Activated T-cell treated with anti-CD3 and anti-CD28 coated beads, Interleukin-2, amount 50 U/mL, for 4 hours (primary cell): ENCODE results near the gene IGHMBP2. TPM values are rescaled to one million over a fixed set of nuclear protein-coding genes. Genes with fewer than 3 reads are reported as not detected.
"Not testable (repeated sequence)": the region's sequence is repeated elsewhere in the genome, so short reads cannot be mapped to it uniquely, and the experiment has no call there.

ENCODE experiments used
- ATAC-seq, 2 donors: fragments of 200-7000 bp; cut with Tn5 transposase; one replicate each; pipeline ENCODE4 v1.10.0; 2021
- DNase-seq: peaks from one replicate; pipeline ENCODE4 v3.0.0-alpha.2; 2020
- H3K27me3 Mint-ChIP-seq: one replicate; pipeline ENCODE4 v1.8.0; 2021; ENCODE audit warnings: low read depth, mixed read lengths
- H3K36me3 Mint-ChIP-seq: one replicate; pipeline ENCODE4 v1.8.0; 2022; ENCODE audit warnings: mixed read lengths; ENCODE audit not compliant: insufficient read depth
- H3K4me1 Mint-ChIP-seq: one replicate; pipeline ENCODE4 v1.8.0; 2021; ENCODE audit warnings: low read depth, mixed read lengths
- H3K4me3 Mint-ChIP-seq: one replicate; pipeline ENCODE4 v1.8.0; 2021; ENCODE audit warnings: mild to moderate bottlenecking, moderate library complexity, mixed read lengths
- H3K9me3 Mint-ChIP-seq: one replicate; pipeline ENCODE4 v1.8.0; 2021; ENCODE audit warnings: mixed read lengths
- total RNA-seq, 3 donors: library from RNA; stranded (reverse); gene quantifications; one replicate each; pipeline ENCODE4 v1.2.1, GENCODE V29; 2021

Gene IGHMBP2
- total RNA-seq, 3 donors from 2014 or later = 26.6 to 34.0 (median 29.6) TPM

DNA sequence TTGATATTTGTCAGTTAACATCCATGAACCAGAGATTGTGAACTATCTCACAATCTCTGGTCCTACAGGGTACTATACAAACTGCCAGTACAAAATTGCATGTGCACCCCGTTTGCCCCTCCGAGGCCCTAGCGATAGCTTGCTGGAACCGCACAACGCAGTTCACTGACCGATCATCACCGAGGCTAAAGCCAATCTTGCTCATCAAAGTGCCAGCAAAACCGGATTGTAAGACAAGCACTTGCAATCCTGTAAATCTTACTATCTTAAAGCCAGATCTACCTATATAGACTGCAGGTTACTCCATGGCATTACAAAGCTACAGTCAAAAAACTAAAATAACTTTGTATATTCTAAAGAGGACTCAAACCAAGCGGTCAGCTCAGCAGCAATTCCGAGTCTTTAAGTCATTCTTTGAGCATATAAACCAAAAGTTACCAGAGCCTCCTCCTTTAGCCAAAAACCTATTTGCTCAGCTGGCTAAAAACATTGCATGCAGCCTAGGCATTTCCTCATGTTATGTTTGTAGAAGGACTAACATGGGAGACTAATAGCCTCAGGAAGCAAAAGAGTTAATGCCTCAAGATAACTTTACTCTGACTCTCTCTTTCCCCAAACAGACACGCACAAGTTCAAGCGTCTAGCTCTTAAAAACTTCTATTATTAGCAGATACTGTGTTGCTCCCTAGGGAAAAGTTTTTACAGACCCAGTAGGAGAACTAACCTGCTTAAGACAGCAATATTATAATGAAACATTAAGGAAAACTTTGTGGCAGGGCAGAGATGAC, 31.3 kb upstream of the IGHMBP2 start:
- no peaks in the 10 kb centered on the region for H3K9me3 Mint-ChIP-seq
- no peak overlapping the region for H3K4me3 Mint-ChIP-seq
- peaks cover 10% of the 10 kb centered on the region for H3K4me1 Mint-ChIP-seq

DNA sequence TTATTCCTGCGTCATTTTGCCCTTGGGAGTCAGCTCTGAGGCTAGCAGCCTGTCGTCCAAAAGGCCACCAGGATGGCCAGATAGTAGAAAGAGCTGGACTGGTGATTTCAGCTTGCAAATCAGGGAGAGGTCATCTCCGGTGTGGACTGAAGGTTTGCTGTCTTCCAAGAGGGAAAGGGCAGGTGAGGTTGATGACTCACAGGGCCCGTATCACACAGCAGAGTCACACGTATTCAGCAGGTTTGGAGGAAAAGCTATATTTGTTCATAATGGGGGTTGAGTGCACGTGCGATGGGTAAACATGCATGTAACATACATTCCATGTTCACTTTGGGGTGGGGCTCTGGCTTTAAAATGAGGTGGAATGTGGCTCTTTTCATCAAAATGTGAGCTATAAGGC, 25.7 kb upstream of the IGHMBP2 start:
- no peak for ATAC-seq
- Mint-ChIP-seq H3K36me3 (peaks cover 2% of the 10 kb centered on the region), H3K4me3 (no peak overlapping the region), H3K27me3 (no peaks in the 10 kb centered on the region), H3K9me3 (no peaks in the 10 kb centered on the region), H3K4me1 (no peaks in the 10 kb centered on the region)
- DNase-seq = no peak

More for the DNA sequence above, 31.3 kb upstream of the IGHMBP2 start:
- H3K36me3 Mint-ChIP-seq = peaks cover 5% of the 10 kb centered on the region
- DNase-seq = no peak
- ATAC-seq = no peak
- H3K27me3 Mint-ChIP-seq = peaks cover 24% of the 10 kb centered on the region

DNA sequence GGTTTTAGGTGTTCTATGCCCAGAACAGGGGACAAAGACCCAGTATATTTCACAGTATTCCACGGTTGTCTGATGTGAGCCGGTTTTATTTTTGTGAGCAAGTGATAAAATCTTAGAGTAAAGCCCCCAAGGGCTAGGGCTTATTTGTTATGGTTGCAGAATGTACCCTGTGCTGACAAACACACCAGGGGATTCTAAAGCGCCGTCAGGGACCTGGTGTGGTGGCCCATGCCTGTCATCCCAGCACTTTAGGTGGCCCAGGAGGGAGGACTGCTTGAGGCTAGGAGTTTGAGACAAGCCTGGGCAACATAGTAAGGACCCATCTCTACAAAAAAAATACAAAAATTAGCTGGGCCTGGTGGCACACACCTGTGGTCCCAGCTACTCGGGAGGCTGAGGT, 22.8 kb upstream of the IGHMBP2 start:
- Mint-ChIP-seq H3K9me3 (no peaks in the 10 kb centered on the region), H3K4me3 (no peak overlapping the region)

DNA sequence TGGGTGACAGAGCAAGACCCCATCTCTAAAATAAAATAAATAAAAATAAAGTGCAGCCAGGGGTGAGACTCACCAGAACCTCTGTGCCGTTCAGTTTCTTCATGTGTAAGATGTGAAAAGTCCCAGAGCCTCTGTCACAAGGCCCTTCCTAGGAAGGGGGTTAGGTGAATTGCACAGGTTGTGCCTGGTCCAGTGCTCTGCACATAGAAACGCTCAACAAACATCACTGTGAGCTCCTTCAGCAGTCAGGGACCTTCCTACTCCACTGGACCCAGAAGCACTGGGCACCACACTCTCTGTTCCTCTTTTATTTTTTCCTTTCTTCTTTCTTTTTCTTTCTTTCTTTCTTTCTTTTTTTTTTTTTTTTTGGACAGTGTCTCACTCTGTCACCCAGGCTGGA, 22.4 kb upstream of the IGHMBP2 start:
- H3K4me3 Mint-ChIP-seq = no peak overlapping the region
- no peak for ATAC-seq
- peaks cover 4% of the 10 kb centered on the region for H3K36me3 Mint-ChIP-seq
- DNase-seq = no peak
- H3K9me3 Mint-ChIP-seq = no peaks in the 10 kb centered on the region
- H3K4me1 Mint-ChIP-seq = no peaks in the 10 kb centered on the region
- no peaks in the 10 kb centered on the region for H3K27me3 Mint-ChIP-seq

More for the DNA sequence above, 22.8 kb upstream of the IGHMBP2 start:
- no peaks in the 10 kb centered on the region for H3K27me3 Mint-ChIP-seq
- no peaks in the 10 kb centered on the region for H3K4me1 Mint-ChIP-seq
- H3K36me3 Mint-ChIP-seq = peaks cover 4% of the 10 kb centered on the region
- DNase-seq (no peak), ATAC-seq (no peak)

DNA sequence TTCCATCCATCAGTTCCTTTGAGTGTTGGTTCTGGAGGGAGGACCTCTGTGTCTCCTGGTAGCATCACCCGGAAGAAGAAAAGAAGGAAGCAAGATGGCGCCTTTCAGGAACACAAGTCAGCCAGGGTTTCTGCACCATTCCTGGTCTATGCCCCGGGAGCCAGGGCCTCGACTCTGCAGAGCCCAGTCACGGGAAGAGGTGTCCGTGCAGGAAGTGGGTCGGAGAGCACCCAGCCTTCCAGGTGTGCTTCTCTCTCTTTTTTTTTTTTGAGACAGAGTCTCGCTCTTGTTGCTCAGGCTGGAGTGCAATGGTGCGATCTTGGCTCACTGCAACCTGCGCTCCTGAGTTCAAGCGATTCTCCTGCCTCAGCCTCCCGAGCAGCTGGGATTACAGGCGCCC, 21.3 kb upstream of the IGHMBP2 start:
- Mint-ChIP-seq H3K4me1 (no peaks in the 10 kb centered on the region), H3K27me3 (no peaks in the 10 kb centered on the region), H3K9me3 (no peaks in the 10 kb centered on the region), H3K36me3 (peaks cover 4% of the 10 kb centered on the region), H3K4me3 (no peak overlapping the region)
- DNase-seq (no peak), ATAC-seq (no peak)

DNA sequence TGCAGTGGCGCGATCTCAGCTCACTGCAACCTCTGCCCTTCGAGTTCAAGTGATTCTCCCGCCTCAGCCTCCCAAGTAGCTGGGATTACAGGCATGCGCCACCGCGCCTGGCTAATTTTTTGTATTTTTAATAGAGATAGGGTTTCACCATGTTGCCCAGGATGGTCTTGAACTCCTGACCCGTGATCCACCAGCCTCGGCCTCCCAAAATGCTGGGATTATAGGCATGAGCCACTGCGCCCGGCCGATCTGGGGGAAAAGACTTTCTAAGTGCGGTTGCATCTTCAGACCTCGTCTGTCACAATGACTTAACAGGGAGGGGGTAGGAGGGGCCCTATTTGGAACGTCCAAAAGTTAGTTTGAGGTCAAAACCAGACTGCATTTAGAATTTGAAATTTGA, 18.9 kb upstream of the IGHMBP2 start:
- not testable (repeated sequence) for H3K4me1 Mint-ChIP-seq, H3K36me3 Mint-ChIP-seq, H3K4me3 Mint-ChIP-seq, DNase-seq, H3K27me3 Mint-ChIP-seq, ATAC-seq, H3K9me3 Mint-ChIP-seq

DNA sequence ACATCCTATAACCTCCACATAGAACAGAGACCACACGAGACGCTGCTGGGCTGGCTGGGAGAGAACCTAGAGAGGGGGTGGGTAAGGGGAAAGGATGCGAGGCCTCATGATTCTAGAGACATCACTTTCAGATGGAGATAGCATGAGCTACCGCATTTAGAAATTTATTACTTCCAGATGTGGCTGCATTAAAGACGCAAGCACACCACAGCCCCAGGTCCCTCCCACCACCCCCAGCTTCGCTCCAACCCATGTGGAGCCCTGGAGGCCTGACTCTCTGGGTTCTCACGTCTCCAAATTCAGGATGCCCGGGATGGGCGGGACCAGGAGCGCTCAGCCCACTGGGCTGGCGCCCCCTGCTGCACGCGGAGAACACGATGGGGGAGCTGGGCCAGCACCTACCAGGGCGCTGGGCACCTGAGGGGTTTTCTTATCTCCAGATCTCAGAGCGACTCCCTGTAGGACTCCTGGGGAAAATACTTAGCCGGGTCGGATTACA, 13.7 kb upstream of the IGHMBP2 start:
- H3K27me3 Mint-ChIP-seq = no peaks in the 10 kb centered on the region
- no peak overlapping the region for H3K4me3 Mint-ChIP-seq
- no peaks in the 10 kb centered on the region for H3K4me1 Mint-ChIP-seq
- H3K9me3 Mint-ChIP-seq = no peaks in the 10 kb centered on the region
- peaks cover 26% of the 10 kb centered on the region for H3K36me3 Mint-ChIP-seq
- DNase-seq (no peak), ATAC-seq (peak; percentile 56 to 57)

DNA sequence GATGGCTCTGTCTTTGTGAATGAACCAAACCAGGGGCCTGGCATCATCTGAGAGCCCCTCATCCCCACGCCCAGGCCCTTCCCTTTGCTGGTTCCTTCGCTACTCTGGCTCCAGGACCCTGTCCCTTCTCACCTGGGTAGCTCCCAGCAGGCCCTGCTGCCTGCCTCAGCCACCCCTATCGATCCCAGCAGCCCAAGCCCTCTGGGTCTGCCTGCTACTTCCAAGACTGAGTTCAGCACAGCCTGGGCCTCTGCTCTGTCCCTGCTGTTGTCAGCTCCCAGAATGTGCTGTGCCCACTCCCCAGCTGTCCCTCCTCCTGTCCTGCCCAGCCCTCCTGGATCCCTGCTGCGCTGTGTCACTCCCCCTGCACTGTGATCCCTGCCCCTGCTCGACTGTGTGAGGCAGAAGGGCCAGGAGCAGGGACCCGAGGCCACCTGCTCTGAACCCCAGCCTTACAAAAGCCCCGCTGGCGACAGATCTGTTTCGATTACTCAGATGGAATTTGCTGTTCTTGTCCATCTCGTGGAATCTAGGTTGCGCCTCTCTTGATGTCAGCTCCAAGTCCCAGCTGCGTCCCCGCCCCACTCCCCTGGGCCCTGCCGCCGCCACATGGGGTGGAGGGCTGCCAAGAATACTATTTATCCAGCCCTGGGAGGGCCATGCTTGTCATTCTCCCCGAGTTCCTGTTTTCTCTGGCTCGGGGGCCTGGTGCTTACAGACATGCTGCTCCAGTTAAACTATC, 13.0 kb upstream of the IGHMBP2 start:
- Mint-ChIP-seq H3K4me1 (no peaks in the 10 kb centered on the region), H3K36me3 (peaks cover 26% of the 10 kb centered on the region), H3K4me3 (no peak overlapping the region), H3K9me3 (no peaks in the 10 kb centered on the region), H3K27me3 (no peaks in the 10 kb centered on the region)
- peak in 1 of 2 donors; percentile 14 for ATAC-seq
- no peak for DNase-seq

DNA sequence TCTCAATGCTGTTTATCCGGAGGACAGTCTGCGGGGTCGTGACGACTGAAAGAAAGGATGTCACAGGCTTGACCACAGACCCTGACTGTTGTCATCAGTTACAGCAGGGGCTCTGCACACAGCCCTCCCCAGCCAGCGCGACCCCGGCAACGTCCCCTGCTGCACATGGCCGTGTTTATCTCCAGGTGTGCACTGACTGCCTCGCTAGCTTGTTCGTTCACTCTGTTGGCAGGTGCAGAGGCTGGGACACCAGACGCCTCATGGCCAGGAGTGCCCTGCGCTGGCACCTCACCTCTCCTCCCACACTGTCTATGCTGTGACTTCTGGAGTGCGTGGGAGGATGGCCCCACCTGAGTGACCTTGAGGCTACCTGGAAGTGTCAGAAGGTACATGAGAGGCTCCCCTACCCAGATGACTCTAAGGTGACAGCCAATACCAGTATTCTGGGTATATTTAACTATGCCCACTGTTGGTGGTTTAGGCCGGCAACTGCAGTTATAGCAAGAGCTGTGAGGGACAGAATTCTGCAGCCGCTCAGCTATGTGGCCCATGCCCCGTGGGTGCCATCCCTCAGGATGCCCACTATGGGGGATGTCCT, 12.2 kb upstream of the IGHMBP2 start:
- no peak overlapping the region for H3K4me3 Mint-ChIP-seq
- no peaks in the 10 kb centered on the region for H3K4me1 Mint-ChIP-seq
- DNase-seq = no peak
- no peaks in the 10 kb centered on the region for H3K9me3 Mint-ChIP-seq
- no peak for ATAC-seq
- H3K27me3 Mint-ChIP-seq = no peaks in the 10 kb centered on the region
- H3K36me3 Mint-ChIP-seq = peaks cover 28% of the 10 kb centered on the region

DNA sequence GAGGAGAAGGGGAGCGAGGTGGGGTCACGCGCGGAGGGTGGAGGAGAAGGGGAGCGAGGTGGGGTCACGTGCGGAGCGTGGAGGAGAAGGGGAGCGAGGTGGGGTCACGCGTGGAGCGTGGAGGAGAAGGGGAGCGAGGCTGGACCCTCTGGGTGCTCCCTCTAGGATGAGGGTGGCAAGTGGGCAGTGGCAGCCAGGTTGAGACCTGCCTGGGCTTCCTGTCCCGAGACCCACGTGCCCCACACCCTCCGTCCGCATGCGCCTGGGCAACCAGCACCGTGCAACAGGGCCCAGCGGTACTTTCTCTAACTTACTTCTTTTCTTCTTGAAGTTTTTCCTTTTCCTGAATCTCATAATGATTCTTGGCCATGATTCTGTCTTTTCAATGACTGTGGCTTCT, 11.1 kb upstream of the IGHMBP2 start:
- Mint-ChIP-seq H3K9me3 (no peaks in the 10 kb centered on the region), H3K36me3 (peaks cover 29% of the 10 kb centered on the region), H3K27me3 (no peaks in the 10 kb centered on the region), H3K4me1 (no peaks in the 10 kb centered on the region), H3K4me3 (no peak overlapping the region)
- no peak for DNase-seq
- no peak for ATAC-seq

DNA sequence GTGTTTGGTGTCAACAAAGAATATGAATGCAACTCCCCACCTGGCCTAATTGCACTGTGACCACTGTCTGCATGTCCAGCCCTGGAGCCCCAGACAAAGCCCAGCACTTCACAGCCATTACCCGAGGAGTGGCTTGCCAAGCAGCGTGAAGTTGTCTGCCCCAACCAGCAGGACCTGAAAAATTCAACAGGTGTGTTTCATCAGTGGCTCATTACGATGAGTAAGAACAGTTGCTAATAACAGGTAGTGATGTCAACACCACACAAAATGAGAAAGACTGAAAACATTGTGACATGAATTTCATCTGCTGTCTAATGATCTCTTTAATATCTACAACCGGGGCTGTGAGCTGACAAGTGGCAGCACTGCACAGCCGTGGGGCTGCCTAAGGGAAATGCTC, 10.4 kb upstream of the IGHMBP2 start:
- H3K4me3 Mint-ChIP-seq = no peak overlapping the region
- DNase-seq (no peak), ATAC-seq (no peak)
- H3K36me3 Mint-ChIP-seq = peaks cover 31% of the 10 kb centered on the region
- no peaks in the 10 kb centered on the region for H3K9me3 Mint-ChIP-seq
- H3K4me1 Mint-ChIP-seq = no peaks in the 10 kb centered on the region
- H3K27me3 Mint-ChIP-seq = no peaks in the 10 kb centered on the region

DNA sequence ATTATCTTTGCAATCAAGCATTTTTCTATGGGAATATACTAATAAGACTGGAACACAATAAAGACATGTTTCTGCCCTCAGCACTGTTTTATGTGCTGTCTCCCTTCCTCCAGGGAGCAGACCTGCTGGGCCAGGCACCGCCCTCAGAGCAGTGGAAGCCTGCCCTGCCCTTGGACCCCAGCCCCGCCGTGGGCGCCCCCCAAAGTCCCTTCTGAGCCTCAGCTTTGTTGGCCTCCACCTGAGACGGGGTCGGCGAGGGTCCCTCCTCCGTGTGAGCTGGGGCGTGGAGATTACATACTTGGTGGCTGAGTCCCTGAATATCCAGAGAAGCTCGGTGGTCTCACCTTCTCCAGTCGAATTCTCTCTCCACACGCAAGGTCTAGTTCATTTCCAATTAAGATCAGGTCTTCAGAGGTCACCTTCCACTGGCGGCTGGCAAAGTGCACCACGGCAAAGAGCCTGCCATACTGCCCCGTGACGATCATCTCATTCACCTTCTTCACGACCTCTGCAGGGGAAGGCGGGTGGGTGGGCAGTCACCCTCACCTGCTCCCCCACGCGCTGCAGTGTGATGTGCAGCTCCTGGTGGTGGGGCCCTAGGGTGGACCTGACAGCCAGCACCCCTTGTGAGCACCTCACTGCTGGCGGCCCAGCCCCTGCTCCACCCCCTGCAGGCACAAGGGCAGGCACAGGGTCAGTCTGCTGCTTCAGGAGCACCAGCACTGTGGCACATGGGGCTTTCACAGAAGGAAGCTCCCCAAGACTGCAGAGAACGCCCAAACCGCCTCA, 7.3 kb upstream of the IGHMBP2 start:
- Mint-ChIP-seq H3K27me3 (no peaks in the 10 kb centered on the region), H3K4me1 (peaks cover 3% of the 10 kb centered on the region), H3K9me3 (no peaks in the 10 kb centered on the region), H3K4me3 (no peak overlapping the region), H3K36me3 (peaks cover 33% of the 10 kb centered on the region)
- ATAC-seq (no peak), DNase-seq (no peak)

DNA sequence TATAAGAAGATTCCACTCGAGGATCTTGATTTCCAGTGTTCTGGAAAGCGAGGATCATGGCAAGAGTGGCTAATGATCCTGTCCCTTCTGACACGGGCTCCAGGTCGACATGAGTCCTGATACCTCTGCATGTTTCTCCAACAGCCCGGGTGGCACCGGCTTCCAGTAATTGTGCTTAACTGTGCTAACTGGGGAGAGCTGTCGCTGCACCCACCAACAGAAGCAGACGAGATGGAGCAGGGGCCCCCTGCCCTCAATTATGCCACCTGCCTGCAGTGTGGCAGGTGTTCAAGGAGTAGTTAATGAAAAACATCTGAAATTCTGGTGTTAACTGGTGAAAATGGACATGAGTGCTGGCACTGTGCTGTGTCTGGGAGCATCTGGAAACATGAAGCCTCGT, 6.2 kb upstream of the IGHMBP2 start:
- peaks cover 33% of the 10 kb centered on the region for H3K36me3 Mint-ChIP-seq
- ATAC-seq (no peak), DNase-seq (no peak)
- no peak overlapping the region for H3K4me3 Mint-ChIP-seq
- H3K27me3 Mint-ChIP-seq = no peaks in the 10 kb centered on the region
- no peaks in the 10 kb centered on the region for H3K9me3 Mint-ChIP-seq
- peaks cover 12% of the 10 kb centered on the region for H3K4me1 Mint-ChIP-seq

DNA sequence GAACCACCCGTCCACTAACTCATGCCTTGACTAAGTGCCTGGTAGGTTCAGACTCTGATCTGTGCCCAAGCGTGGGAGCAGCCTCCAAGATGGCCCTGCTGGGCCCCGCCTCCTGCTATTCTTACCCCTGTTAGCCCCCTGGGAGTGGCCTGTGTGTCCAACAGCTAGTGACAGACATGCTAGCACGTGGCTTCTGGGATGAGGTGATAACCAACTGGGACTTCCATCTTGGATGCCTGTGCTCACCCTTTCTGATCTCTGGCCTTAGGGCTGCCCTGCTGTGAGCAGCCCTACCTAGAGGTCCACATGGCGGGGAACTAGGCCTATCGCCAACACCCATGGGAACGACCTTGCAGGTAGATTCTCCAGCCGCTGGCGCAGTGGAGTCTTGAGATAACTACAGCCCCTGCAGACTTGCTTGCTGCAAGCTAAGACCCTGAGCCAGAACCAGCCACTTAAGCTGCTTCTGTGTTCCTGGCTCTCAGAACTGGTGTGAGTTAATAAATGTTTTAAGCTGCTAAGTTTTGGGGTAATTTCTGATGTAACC, 2.8 kb upstream of the IGHMBP2 start:
- peaks cover 25% of the 10 kb centered on the region for H3K36me3 Mint-ChIP-seq
- no peak overlapping the region for H3K4me3 Mint-ChIP-seq
- no peaks in the 10 kb centered on the region for H3K9me3 Mint-ChIP-seq
- DNase-seq = no peak
- H3K27me3 Mint-ChIP-seq = no peaks in the 10 kb centered on the region
- H3K4me1 Mint-ChIP-seq = peaks cover 38% of the 10 kb centered on the region
- ATAC-seq = no peak
